Esophagus muscularis mucosa (tissue), 4 donors: ENCODE measurements around the gene AGBL1. TPM values are rescaled to one million over a fixed set of nuclear protein-coding genes. Genes with fewer than 3 reads are reported as not detected.

Experiments used
- DNase-seq: peaks from one replicate; pipeline ENCODE4 v3.0.0-alpha.2; 2017; ENCODE audit errors: extremely low spot score
- H3K27ac ChIP-seq, 4 donors: fragments of 200-600 bp; sonication (generic); replicated peaks in 1 of 4; 1 replicate in 3 of 4; 2 replicates in 1 of 4; pipeline ENCODE4 v1.5.1; 2016 to 2019; ENCODE audit warnings: mild to moderate bottlenecking in 1 of 4
- H3K27me3 ChIP-seq, 4 donors: fragments of 200-600 bp; sonication (generic); one replicate each; pipeline versions ENCODE4 v1.5.1 to v1.6.0; 2016 to 2019
- H3K36me3 ChIP-seq, 4 donors: fragments of 200-600 bp; sonication (generic); one replicate each; pipeline ENCODE4 v1.5.1; 2016 to 2019
- H3K4me1 ChIP-seq, 4 donors: fragments of 200-600 bp; sonication (generic); one replicate each; pipeline ENCODE4 v1.5.1; 2016 to 2019
- H3K4me3 ChIP-seq, 4 donors: fragments of 200-600 bp; sonication (generic); 1 replicate in 2 of 4; 2 replicates in 2 of 4; pipeline ENCODE4 v1.5.1; 2016 to 2019; ENCODE audit warnings: mild to moderate bottlenecking in 4 of 4, moderate library complexity in 1 of 4
- H3K9me3 ChIP-seq, 4 donors: fragments of 200-600 bp; sonication (generic); 1 replicate in 3 of 4; 2 replicates in 1 of 4; pipeline ENCODE4 v1.5.1; 2016 to 2019
- CTCF ChIP-seq, 3 experiments: fragments of 200-600 bp in 2 of 3; fragments of 450-650 bp in 1 of 3; sonication (generic) in 2 of 3; IDR thresholded peaks; one replicate each; pipeline ENCODE4 v1.5.1; 2017 to 2019; ENCODE audit warnings: antibody characterized with exemption in 3 of 3, mild to moderate bottlenecking in 2 of 3, moderate library complexity in 1 of 3
- EP300 ChIP-seq: sonication (generic); formaldehyde crosslinking; IDR thresholded peaks from one replicate; pipeline ENCODE4 v1.6.1; 2017; ENCODE audit warnings: antibody characterized with exemption
- POLR2A ChIP-seq: fragments of 450-650 bp; IDR thresholded peaks from one replicate; pipeline ENCODE4 v1.6.1; 2017; ENCODE audit warnings: antibody characterized with exemption, moderate library complexity, mild to moderate bottlenecking, low read depth
- POLR2AphosphoS5 ChIP-seq, 2 donors: sonication (generic); formaldehyde crosslinking; IDR thresholded peaks; one replicate each; pipeline ENCODE4 v1.6.1; 2017; ENCODE audit warnings: antibody characterized with exemption in 2 of 2
- WGBS: methylation state at CpG from one replicate; pipeline ENCODE4 v1.1.5; 2018; 5-methylcytosine and 5-hydroxymethylcytosine counted together
- intact Hi-C: fragments of 100-400 bp; cut with DNase I; formaldehyde crosslinking; loops from one replicate; pipeline ENCODE4 v1.15.1; 2023
- total RNA-seq, 4 donors: library from RNA; depleted of rRNA; stranded (reverse); fragments of >200 nt; gene quantifications; one replicate each; pipeline versions ENCODE4 v1.1.0 to v1.2.1, GENCODE V29; 2016

The AGBL1 gene
- total RNA-seq, 4 donors from 2014 or later, result 0.06 TPM; not detected in 3

GRCh38 chr15:86948719-86949118 is 869.0 kb downstream of the AGBL1 start:
- H3K9me3 ChIP-seq, result no peaks in the 10 kb centered on the region
- intact Hi-C loops, result no loop called here
- no peak for DNase-seq
- H3K27ac ChIP-seq, result no peak overlapping the region
- H3K4me1 ChIP-seq, result peaks cover 0 to 14% (median 8%) of the 10 kb centered on the region in 4 donors
- H3K27me3 ChIP-seq, result no peaks in the 10 kb centered on the region
- H3K36me3 ChIP-seq, result no peaks in the 10 kb centered on the region
- no peak overlapping the region for H3K4me3 ChIP-seq
- WGBS, result 37% methylated on average over 4 of the region's 4 CpGs
- TF ChIP-seq CTCF (IDR thresholded peaks at IDR 0.05), result no peak
- TF ChIP-seq EP300, result no peak
- no peak for TF ChIP-seq POLR2A
- TF ChIP-seq POLR2AphosphoS5 (IDR thresholded peaks at IDR 0.05), result no peak

GRCh38 chr15:86959254-86959653 is 879.6 kb downstream of the AGBL1 start:
- Histone ChIP-seq H3K9me3 (no peaks in the 10 kb centered on the region), H3K4me3 (no peak overlapping the region), H3K27me3 (no peaks in the 10 kb centered on the region), H3K4me1 (no peaks in the 10 kb centered on the region), H3K36me3 (no peaks in the 10 kb centered on the region), H3K27ac (no peak overlapping the region)
- TF ChIP-seq POLR2AphosphoS5 (IDR thresholded peaks at IDR 0.05) (no peak), EP300 (no peak), CTCF (IDR thresholded peaks at IDR 0.05) (no peak), POLR2A (no peak)
- no peak for DNase-seq
- intact Hi-C loops, result no loop called here

GRCh38 chr15:86961669-86962068 is 882.0 kb downstream of the AGBL1 start:
- TF ChIP-seq EP300 (no peak), POLR2A (no peak), POLR2AphosphoS5 (IDR thresholded peaks at IDR 0.05) (no peak), CTCF (IDR thresholded peaks at IDR 0.05) (no peak)
- H3K4me1 ChIP-seq, result no peaks in the 10 kb centered on the region
- no peaks in the 10 kb centered on the region for H3K9me3 ChIP-seq
- H3K4me3 ChIP-seq, result no peak overlapping the region
- intact Hi-C loops, result no loop called here
- no peaks in the 10 kb centered on the region for H3K36me3 ChIP-seq
- no peak overlapping the region for H3K27ac ChIP-seq
- no peak for DNase-seq
- H3K27me3 ChIP-seq, result no peaks in the 10 kb centered on the region
- WGBS, result 92% methylated on average over 3 of the region's 3 CpGs

GRCh38 chr15:86964271-86964670 is 884.6 kb downstream of the AGBL1 start:
- TF ChIP-seq EP300 (no peak), POLR2AphosphoS5 (IDR thresholded peaks at IDR 0.05) (no peak), CTCF (IDR thresholded peaks at IDR 0.05) (no peak), POLR2A (no peak)
- Histone ChIP-seq H3K9me3 (no peaks in the 10 kb centered on the region), H3K27me3 (no peaks in the 10 kb centered on the region), H3K36me3 (no peaks in the 10 kb centered on the region), H3K4me3 (no peak overlapping the region), H3K27ac (no peak overlapping the region), H3K4me1 (no peaks in the 10 kb centered on the region)
- WGBS, result 72% methylated on average over 1 of the region's 1 CpG
- intact Hi-C loops, result no loop called here
- no peak for DNase-seq

- intact Hi-C loops, result no loop called here
- Histone ChIP-seq H3K27ac (no peak overlapping the region), H3K4me1 (no peaks in the 10 kb centered on the region), H3K36me3 (no peaks in the 10 kb centered on the region), H3K27me3 (no peaks in the 10 kb centered on the region), H3K9me3 (no peaks in the 10 kb centered on the region), H3K4me3 (no peak overlapping the region)
- no peak for DNase-seq
- TF ChIP-seq EP300, result no peak
- no peak for TF ChIP-seq CTCF (IDR thresholded peaks at IDR 0.05)
- TF ChIP-seq POLR2A, result no peak
- TF ChIP-seq POLR2AphosphoS5 (IDR thresholded peaks at IDR 0.05), result no peak
- 84% methylated on average over 4 of the region's 4 CpGs for WGBS
These were observed 888.6 kb downstream of the AGBL1 start for GRCh38 chr15:86968244-86968643.
